B cell (primary cell): Measurements from ENCODE around the gene CMIP. TPM values are rescaled to one million over a fixed set of nuclear protein-coding genes. Genes with fewer than 3 reads are reported as not detected.

Experiments used
- ATAC-seq: fragments of 200-7000 bp; cut with Tn5 transposase; one replicate; pipeline ENCODE4 v1.10.0; 2021; ENCODE audit warnings: low read depth, mild to moderate bottlenecking, moderate number of reproducible peaks, moderate library complexity
- CTCF ChIA-PET: fragments of 350-600 bp; sonication (Branson Sonifier 250); formaldehyde crosslinking; loops from one replicate; lab custom pipeline; 2021; ENCODE audit warnings: antibody characterized with exemption, inconsistent platforms; lab: Charles Lee
- POLR2A ChIA-PET: fragments of 350-600 bp; sonication (Branson Sonifier 250); formaldehyde crosslinking; loops from one replicate; lab custom pipeline; 2021; ENCODE audit warnings: antibody characterized with exemption; lab: Charles Lee
- DNase-seq: peaks from one replicate; pipeline ENCODE4 v3.0.0; 2013
- H2AFZ ChIP-seq: 2 replicates; pipeline ENCODE4 v1.6.1; 2012; ENCODE audit warnings: mild to moderate bottlenecking, low read depth, low read length; ENCODE audit not compliant: insufficient read depth, poor library complexity, severe bottlenecking
- H3K27ac ChIP-seq, 2 donors: 1 replicate in 1 of 2; 2 replicates in 1 of 2; pipeline ENCODE4 v1.5.1; 2012 to 2013; ENCODE audit warnings: low read length in 2 of 2, mild to moderate bottlenecking in 2 of 2, moderate library complexity in 1 of 2
- H3K27me3 ChIP-seq, 4 experiments: fragments of 200-600 bp in 1 of 4; sonication (generic) in 1 of 4; replicated peaks in 1 of 4; 1 replicate in 2 of 4; 2 replicates in 2 of 4; pipeline versions ENCODE4 v1.6.1 to v1.7.0; 2013 to 2016; ENCODE audit warnings: low read length in 3 of 4, mild to moderate bottlenecking in 2 of 4, mixed read lengths in 1 of 4, moderate library complexity in 1 of 4; ENCODE audit not compliant: insufficient read depth in 4 of 4, control insufficient read depth in 3 of 4; ENCODE audit errors: control extremely low read depth in 1 of 4
- H3K36me3 ChIP-seq, 2 experiments: replicated peaks in 1 of 2; 1 replicate in 1 of 2; 2 replicates in 1 of 2; pipeline versions ENCODE4 v1.6.1 to v1.7.1; 2013; ENCODE audit warnings: low read length in 1 of 2; ENCODE audit not compliant: insufficient read depth in 2 of 2, control insufficient read depth in 1 of 2; ENCODE audit errors: control extremely low read depth in 1 of 2, extremely low read depth in 1 of 2
- H3K4me1 ChIP-seq, 2 donors: fragments of 200-600 bp in 1 of 2; sonication (generic) in 1 of 2; 1 replicate in 1 of 2; 2 replicates in 1 of 2; pipeline versions ENCODE4 v1.5.1 to v1.6.1; 2013 to 2017; ENCODE audit warnings: low read length in 2 of 2; ENCODE audit not compliant: control insufficient read depth in 2 of 2, insufficient read depth in 2 of 2
- H3K4me2 ChIP-seq: replicated peaks from 2 replicates; pipeline ENCODE3; 2012; ENCODE audit warnings: mild to moderate bottlenecking, low read depth, low read length; ENCODE audit not compliant: poor library complexity, severe bottlenecking
- H3K4me3 ChIP-seq, 5 experiments: fragments of 200-600 bp in 1 of 5; sonication (generic) in 1 of 5; 1 replicate in 3 of 5; 2 replicates in 2 of 5; pipeline versions ENCODE4 v1.5.1 to v1.7.0; 2011 to 2016; ENCODE audit warnings: low read length in 4 of 5, mild to moderate bottlenecking in 4 of 5, low read depth in 2 of 5, control low read depth in 1 of 5, moderate library complexity in 1 of 5; ENCODE audit not compliant: insufficient read depth in 1 of 5; ENCODE audit errors: control extremely low read depth in 1 of 5, extremely low read depth in 1 of 5
- H3K79me2 ChIP-seq: fragments of 200-600 bp; sonication (generic); one replicate; pipeline ENCODE4 v1.6.0; 2016; ENCODE audit warnings: low read length; ENCODE audit not compliant: control insufficient read depth, insufficient read depth
- H3K9ac ChIP-seq: fragments of 200-600 bp; sonication (generic); 2 replicates; pipeline ENCODE4 v1.6.1; 2017; ENCODE audit warnings: mild to moderate bottlenecking, low read length, moderate library complexity
- H3K9me3 ChIP-seq, 3 donors: one replicate each; pipeline versions ENCODE4 v1.6.1 to v1.7.1; 2013; ENCODE audit warnings: low read length in 2 of 3; ENCODE audit not compliant: control insufficient read depth in 2 of 3, insufficient read depth in 1 of 3; ENCODE audit errors: control extremely low read depth in 1 of 3
- H4K20me1 ChIP-seq: 2 replicates; pipeline ENCODE4 v1.6.0; 2012; ENCODE audit warnings: mild to moderate bottlenecking, low read length; ENCODE audit not compliant: insufficient read depth, control insufficient read depth, poor library complexity, severe bottlenecking
- H3K27ac Mint-ChIP-seq: one replicate; pipeline ENCODE4 v1.8.0; 2021; ENCODE audit warnings: mixed read lengths
- H3K27me3 Mint-ChIP-seq: one replicate; pipeline ENCODE4 v1.8.0; 2021; ENCODE audit warnings: mixed read lengths
- H3K4me1 Mint-ChIP-seq: one replicate; pipeline ENCODE4 v1.8.0; 2021; ENCODE audit warnings: mixed read lengths
- H3K4me3 Mint-ChIP-seq: one replicate; pipeline ENCODE4 v1.8.0; 2021; ENCODE audit warnings: mixed read lengths
- H3K9me3 Mint-ChIP-seq: one replicate; pipeline ENCODE4 v1.8.0; 2022; ENCODE audit warnings: mixed read lengths; ENCODE audit not compliant: insufficient read depth
- EZH2 ChIP-seq: IDR thresholded peaks from 2 replicates; pipeline ENCODE4 v1.6.1; 2012; ENCODE audit warnings: borderline replicate concordance, low read depth, mild to moderate bottlenecking, moderate library complexity, low read length; ENCODE audit not compliant: insufficient read depth, poor library complexity, severe bottlenecking
- WGBS: methylation state at CpG from one replicate; pipeline ENCODE4 v1.1.5; 2013; ENCODE audit warnings: missing lambda C conversion rate; ENCODE audit not compliant: insufficient coverage; 5-methylcytosine and 5-hydroxymethylcytosine counted together
- intact Hi-C: fragments of 100-400 bp; cut with micrococcal nuclease; formaldehyde crosslinking; loops from one replicate; pipeline ENCODE4 v1.10.0; 2022
- polyA plus RNA-seq: library from polyadenylated mRNA; depleted of rRNA; stranded (reverse); fragments of >200 nt; gene quantifications from 2 replicates; pipeline ENCODE4 v1.2.3, GENCODE V29; 2012
- total RNA-seq, 2 donors: library from RNA; stranded (reverse); fragments of 120-200 nt in 1 of 2; gene quantifications; 1 replicate in 1 of 2; 2 replicates in 1 of 2; pipeline versions ENCODE4 v1.2.3 to v1.2.4, GENCODE V29; 2013 to 2022
- TF ChIP-seq, protein P1 (sequence below): fragments of 200-600 bp; IDR thresholded peaks from one replicate; pipeline ENCODE4 v1.8.0; 2022; ENCODE audit warnings: antibody characterized with exemption, mild to moderate bottlenecking

The CMIP gene
- total and polyA plus RNA-seq, 2 donors (not counting 1 experiment from before 2014, with no cell fraction given): 27.1 to 155 TPM

GRCh38 chr16:81509404-81509803, 64.8 kb downstream of the CMIP start:
- CTCF ChIA-PET: interaction anchor here (2.0 kb wide), 1 partner anchor 106 kb away, joined by 10 read pairs; no protein-coding TSS in a partner anchor
- Mint-ChIP-seq H3K9me3 (no peaks in the 10 kb centered on the region), H3K4me1 (peaks cover 64% of the 10 kb centered on the region), H3K4me3 (no peak overlapping the region), H3K27ac (no peak overlapping the region), H3K27me3 (no peaks in the 10 kb centered on the region)
- TF ChIP-seq, protein P1, sequence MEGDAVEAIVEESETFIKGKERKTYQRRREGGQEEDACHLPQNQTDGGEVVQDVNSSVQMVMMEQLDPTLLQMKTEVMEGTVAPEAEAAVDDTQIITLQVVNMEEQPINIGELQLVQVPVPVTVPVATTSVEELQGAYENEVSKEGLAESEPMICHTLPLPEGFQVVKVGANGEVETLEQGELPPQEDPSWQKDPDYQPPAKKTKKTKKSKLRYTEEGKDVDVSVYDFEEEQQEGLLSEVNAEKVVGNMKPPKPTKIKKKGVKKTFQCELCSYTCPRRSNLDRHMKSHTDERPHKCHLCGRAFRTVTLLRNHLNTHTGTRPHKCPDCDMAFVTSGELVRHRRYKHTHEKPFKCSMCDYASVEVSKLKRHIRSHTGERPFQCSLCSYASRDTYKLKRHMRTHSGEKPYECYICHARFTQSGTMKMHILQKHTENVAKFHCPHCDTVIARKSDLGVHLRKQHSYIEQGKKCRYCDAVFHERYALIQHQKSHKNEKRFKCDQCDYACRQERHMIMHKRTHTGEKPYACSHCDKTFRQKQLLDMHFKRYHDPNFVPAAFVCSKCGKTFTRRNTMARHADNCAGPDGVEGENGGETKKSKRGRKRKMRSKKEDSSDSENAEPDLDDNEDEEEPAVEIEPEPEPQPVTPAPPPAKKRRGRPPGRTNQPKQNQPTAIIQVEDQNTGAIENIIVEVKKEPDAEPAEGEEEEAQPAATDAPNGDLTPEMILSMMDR: no peak
- no peak for TF ChIP-seq EZH2
- Histone ChIP-seq H3K4me1 (peaks cover 49 to 51% of the 10 kb centered on the region in 2 donors), H3K27ac (no peak overlapping the region), H3K36me3 (peaks cover 0 to 2% of the 10 kb centered on the region in 2 experiments), H3K4me2 (no peak overlapping the region), H3K9ac (no peak overlapping the region), H3K27me3 (no peaks in the 10 kb centered on the region), H3K79me2 (peaks cover 89% of the 10 kb centered on the region), H4K20me1 (peaks cover 14% of the 10 kb centered on the region), H2AFZ (no peak overlapping the region), H3K4me3 (no peak overlapping the region), H3K9me3 (no peaks in the 10 kb centered on the region)
- ATAC-seq: no peak
- WGBS: 98% methylated on average over 6 of the region's 6 CpGs
- POLR2A ChIA-PET: interaction anchor here (0.6 kb wide), 1 partner anchor 47 kb away, joined by 4 read pairs; no protein-coding TSS in a partner anchor
- intact Hi-C loops: loop anchor here (10.0 kb wide), 2 partner anchors 195 to 325 kb away; partner anchors contain the start of gene GAN
- DNase-seq: no peak

DNA sequence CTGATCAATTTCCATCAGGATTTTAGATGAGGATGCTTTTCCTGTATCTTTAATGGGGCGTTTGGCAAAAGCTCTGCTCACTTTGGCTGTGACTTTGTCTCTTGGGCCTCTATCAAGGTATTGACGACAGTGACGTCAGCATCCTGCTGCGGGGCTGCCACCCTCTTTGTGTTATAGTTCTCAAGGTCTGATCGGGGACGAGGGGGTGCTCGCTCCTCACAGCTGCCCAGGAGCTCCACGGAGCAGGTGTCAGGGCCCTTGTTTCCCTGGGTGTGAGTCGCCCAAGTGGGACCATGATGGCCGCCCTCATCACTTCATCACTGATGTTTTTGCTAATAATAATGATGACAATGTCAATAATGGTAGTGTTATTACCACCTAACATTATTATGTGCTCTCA, 65.4 kb downstream of the CMIP start:
- Histone ChIP-seq H3K4me2 (no peak overlapping the region), H3K27me3 (no peaks in the 10 kb centered on the region), H2AFZ (no peak overlapping the region), H3K9me3 (no peaks in the 10 kb centered on the region), H3K9ac (no peak overlapping the region), H3K4me3 (no peak overlapping the region), H3K36me3 (peaks cover 0 to 4% of the 10 kb centered on the region in 2 experiments), H3K79me2 (peaks cover 91% of the 10 kb centered on the region), H3K4me1 (peaks cover 49 to 51% of the 10 kb centered on the region in 2 donors), H4K20me1 (peaks cover 21% of the 10 kb centered on the region), H3K27ac (no peak overlapping the region)
- Mint-ChIP-seq H3K4me3 (no peak overlapping the region), H3K4me1 (peaks cover 65% of the 10 kb centered on the region), H3K27me3 (no peaks in the 10 kb centered on the region), H3K27ac (no peak overlapping the region), H3K9me3 (no peaks in the 10 kb centered on the region)
- CTCF ChIA-PET: interaction anchor here (1.1 kb wide), 1 partner anchor 9 kb away, joined by 3 read pairs; no protein-coding TSS in a partner anchor
- DNase-seq (no peak), ATAC-seq (no peak)
- intact Hi-C loops: no loop called here
- TF ChIP-seq, protein P1: no peak
- TF ChIP-seq EZH2: no peak
- 83% methylated on average over 7 of the region's 10 CpGs for WGBS
- POLR2A ChIA-PET: no interaction called here
